ENCODE data around the gene AMN. TPM values are rescaled to one million over a fixed set of nuclear protein-coding genes. Genes with fewer than 3 reads are reported as not detected.

AMN gene
- total and polyA plus RNA-seq, 9 of the 15 experiments (the other 6 are each of a cell fraction or from before 2014, with no cell fraction given): 0.04 to 0.14 TPM; not detected in 7

- DNase-seq (ENCODE audit: extremely low read depth in 1 of 4, low spot score in 3 of 4) (no peak), FAIRE-seq (no peak), ATAC-seq (no peak)
- no peak for TF ChIP-seq RUNX1 (IDR thresholded peaks at IDR 0.05; ENCODE audit: low read depth)
- TF ChIP-seq ZNF707 (CRISPR knock-in tag; conservative IDR thresholded peaks at IDR 0.05): no peak
- TF ChIP-seq, protein P1, sequence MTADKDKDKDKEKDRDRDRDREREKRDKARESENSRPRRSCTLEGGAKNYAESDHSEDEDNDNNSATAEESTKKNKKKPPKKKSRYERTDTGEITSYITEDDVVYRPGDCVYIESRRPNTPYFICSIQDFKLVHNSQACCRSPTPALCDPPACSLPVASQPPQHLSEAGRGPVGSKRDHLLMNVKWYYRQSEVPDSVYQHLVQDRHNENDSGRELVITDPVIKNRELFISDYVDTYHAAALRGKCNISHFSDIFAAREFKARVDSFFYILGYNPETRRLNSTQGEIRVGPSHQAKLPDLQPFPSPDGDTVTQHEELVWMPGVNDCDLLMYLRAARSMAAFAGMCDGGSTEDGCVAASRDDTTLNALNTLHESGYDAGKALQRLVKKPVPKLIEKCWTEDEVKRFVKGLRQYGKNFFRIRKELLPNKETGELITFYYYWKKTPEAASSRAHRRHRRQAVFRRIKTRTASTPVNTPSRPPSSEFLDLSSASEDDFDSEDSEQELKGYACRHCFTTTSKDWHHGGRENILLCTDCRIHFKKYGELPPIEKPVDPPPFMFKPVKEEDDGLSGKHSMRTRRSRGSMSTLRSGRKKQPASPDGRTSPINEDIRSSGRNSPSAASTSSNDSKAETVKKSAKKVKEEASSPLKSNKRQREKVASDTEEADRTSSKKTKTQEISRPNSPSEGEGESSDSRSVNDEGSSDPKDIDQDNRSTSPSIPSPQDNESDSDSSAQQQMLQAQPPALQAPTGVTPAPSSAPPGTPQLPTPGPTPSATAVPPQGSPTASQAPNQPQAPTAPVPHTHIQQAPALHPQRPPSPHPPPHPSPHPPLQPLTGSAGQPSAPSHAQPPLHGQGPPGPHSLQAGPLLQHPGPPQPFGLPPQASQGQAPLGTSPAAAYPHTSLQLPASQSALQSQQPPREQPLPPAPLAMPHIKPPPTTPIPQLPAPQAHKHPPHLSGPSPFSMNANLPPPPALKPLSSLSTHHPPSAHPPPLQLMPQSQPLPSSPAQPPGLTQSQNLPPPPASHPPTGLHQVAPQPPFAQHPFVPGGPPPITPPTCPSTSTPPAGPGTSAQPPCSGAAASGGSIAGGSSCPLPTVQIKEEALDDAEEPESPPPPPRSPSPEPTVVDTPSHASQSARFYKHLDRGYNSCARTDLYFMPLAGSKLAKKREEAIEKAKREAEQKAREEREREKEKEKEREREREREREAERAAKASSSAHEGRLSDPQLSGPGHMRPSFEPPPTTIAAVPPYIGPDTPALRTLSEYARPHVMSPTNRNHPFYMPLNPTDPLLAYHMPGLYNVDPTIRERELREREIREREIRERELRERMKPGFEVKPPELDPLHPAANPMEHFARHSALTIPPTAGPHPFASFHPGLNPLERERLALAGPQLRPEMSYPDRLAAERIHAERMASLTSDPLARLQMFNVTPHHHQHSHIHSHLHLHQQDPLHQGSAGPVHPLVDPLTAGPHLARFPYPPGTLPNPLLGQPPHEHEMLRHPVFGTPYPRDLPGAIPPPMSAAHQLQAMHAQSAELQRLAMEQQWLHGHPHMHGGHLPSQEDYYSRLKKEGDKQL (CRISPR knock-in tag; IDR thresholded peaks at IDR 0.05; ENCODE audit: borderline replicate concordance): no peak
- no peak for TF ChIP-seq HMG20B (CRISPR knock-in tag; IDR thresholded peaks at IDR 0.05)
- TF ChIP-seq DMBX1 (CRISPR knock-in tag; IDR thresholded peaks at IDR 0.05; ENCODE audit: borderline replicate concordance): no peak
- no peak for TF ChIP-seq HINFP (tag; conservative IDR thresholded peaks at IDR 0.05; ENCODE audit: low read depth)
- TF ChIP-seq NR4A1 (CRISPR knock-in tag; IDR thresholded peaks at IDR 0.05): no peak
- TF ChIP-seq NR4A1 (tag; IDR thresholded peaks at IDR 0.05): no peak
- TF ChIP-seq, protein P2, sequence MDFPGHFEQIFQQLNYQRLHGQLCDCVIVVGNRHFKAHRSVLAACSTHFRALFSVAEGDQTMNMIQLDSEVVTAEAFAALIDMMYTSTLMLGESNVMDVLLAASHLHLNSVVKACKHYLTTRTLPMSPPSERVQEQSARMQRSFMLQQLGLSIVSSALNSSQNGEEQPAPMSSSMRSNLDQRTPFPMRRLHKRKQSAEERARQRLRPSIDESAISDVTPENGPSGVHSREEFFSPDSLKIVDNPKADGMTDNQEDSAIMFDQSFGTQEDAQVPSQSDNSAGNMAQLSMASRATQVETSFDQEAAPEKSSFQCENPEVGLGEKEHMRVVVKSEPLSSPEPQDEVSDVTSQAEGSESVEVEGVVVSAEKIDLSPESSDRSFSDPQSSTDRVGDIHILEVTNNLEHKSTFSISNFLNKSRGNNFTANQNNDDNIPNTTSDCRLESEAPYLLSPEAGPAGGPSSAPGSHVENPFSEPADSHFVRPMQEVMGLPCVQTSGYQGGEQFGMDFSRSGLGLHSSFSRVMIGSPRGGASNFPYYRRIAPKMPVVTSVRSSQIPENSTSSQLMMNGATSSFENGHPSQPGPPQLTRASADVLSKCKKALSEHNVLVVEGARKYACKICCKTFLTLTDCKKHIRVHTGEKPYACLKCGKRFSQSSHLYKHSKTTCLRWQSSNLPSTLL (IDR thresholded peaks at IDR 0.05): no peak
- TF ChIP-seq ID3 (CRISPR knock-in tag; IDR thresholded peaks at IDR 0.05): no peak
- no peak for TF ChIP-seq ID3 (tag; IDR thresholded peaks at IDR 0.05)
- H3K9me1 ChIP-seq (ENCODE audit: control insufficient read depth, insufficient read depth, low read length): no peaks in the 10 kb centered on the region
- H3K79me2 ChIP-seq (ENCODE audit: control insufficient read depth, insufficient read depth, low read length): no peaks in the 10 kb centered on the region
- H4K20me1 ChIP-seq (replicated peaks; ENCODE audit: control insufficient read depth, insufficient read depth, low read length): no peaks in the 10 kb centered on the region
- H2AFZ ChIP-seq (ENCODE audit: low read depth, low read length): no peak overlapping the region
- in situ Hi-C loops (cut with MboI): no loop called here
- no peak overlapping the region for H3K4me3 ChIP-seq
- no peaks in the 10 kb centered on the region for H3K9me3 ChIP-seq (replicated peaks; ENCODE audit: control insufficient read depth, insufficient read depth, low read depth, low read length)
- peaks cover 20% of the 10 kb centered on the region; the same call in 2 of the 3 replicates for H3K36me3 ChIP-seq (ENCODE audit: control insufficient read depth, insufficient read depth, low read length)
- ChIA-PET CTCF (ENCODE audit: low intra/inter-chr PET ratio) (no interaction called here), POLR2A (no interaction called here)
- H3K27ac ChIP-seq (ENCODE audit: extremely low read depth, low read depth, low read length): no peak overlapping the region
- intact Hi-C loops (cut with micrococcal nuclease): no loop called here
- no peak overlapping the region for H3K4me2 ChIP-seq (ENCODE audit: insufficient read depth, low read length)
- no peaks in the 10 kb centered on the region for H3K27me3 ChIP-seq (ENCODE audit: control insufficient read depth in 2 of 2, insufficient read depth in 2 of 2, low read length in 2 of 2)
- H3K4me1 ChIP-seq (replicated peaks in 1 of 2; ENCODE audit: control insufficient read depth in 2 of 2, insufficient read depth in 2 of 2, low read length in 2 of 2): no peaks in the 10 kb centered on the region
- no peak overlapping the region for H3K9ac ChIP-seq (ENCODE audit: insufficient read depth in 1 of 2, low read depth in 2 of 2, low read length in 2 of 2)
- 7% methylated on average over 1 of the region's 1 CpG for WGBS (ENCODE audit: insufficient coverage, low coverage, missing lambda C conversion rate)
- BruUV-seq (replicated peaks): no TSS peak
Observed at GRCh38 chr14:102888748-102889147, 33.7 kb upstream of the AMN start.
